C4-2B (cell line): ENCODE results near the gene ADAP1.
"Not testable (repeated sequence)": the region's sequence is repeated elsewhere in the genome, so short reads cannot be mapped to it uniquely, and the experiment has no call there.

Experiments used
- CTCF ChIP-seq: fragments of 450-650 bp; conservative IDR thresholded peaks from 2 replicates; pipeline ENCODE4 v1.5.1; 2017; ENCODE audit warnings: mild to moderate bottlenecking
- ZFX ChIP-seq: fragments of 450-650 bp; IDR thresholded peaks from 2 replicates; pipeline ENCODE4 v1.6.1; 2017

GRCh38 chr7:960972-961371, 6.5 kb upstream of the ADAP1 start:
- TF ChIP-seq CTCF, ZFX: not testable (repeated sequence)
